ENCODE measurements around the gene TTC39C. TPM values are rescaled to one million over a fixed set of nuclear protein-coding genes. Genes with fewer than 3 reads are reported as not detected.
"Not testable (repeated sequence)": the region's sequence is repeated elsewhere in the genome, so short reads cannot be mapped to it uniquely, and the experiment has no call there.

TTC39C gene
- total RNA-seq, 3 donors from 2014 or later: 49.8 to 59.0 (median 53.0) TPM

DNA sequence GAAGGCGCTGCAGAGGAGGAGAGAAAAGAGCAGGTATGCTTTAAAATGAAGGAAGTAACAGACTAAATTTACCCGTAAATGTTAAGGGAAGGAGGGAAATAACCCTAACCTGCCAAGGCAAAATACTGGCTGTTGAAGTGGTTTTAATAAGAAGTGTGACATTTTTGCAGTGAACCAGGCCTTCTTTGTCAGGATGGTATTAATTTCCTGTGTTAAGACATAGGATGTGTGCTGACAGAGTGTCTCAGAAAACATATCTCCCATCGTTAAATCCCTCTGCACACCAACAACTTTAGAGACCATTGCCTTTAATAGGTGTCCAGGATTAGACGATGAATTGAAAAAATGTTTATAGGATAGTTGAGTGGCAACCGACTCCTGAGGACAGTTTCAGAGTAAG lies 9.9 kb downstream of the TTC39C start:
- Histone ChIP-seq H3K4me3 (no peak overlapping the region), H3K27ac (no peak overlapping the region), H3K27me3 (no peaks in the 10 kb centered on the region), H3K4me1 (peaks cover 0 to 11% of the 10 kb centered on the region in 2 donors), H3K9me3 (no peaks in the 10 kb centered on the region), H3K36me3 (no peaks in the 10 kb centered on the region)
- DNase-seq (ENCODE audit: low spot score in 2 of 2): no peak
- intact Hi-C loops (cut with DNase I; ENCODE audit: low total_unique reads): no loop called here
- TF ChIP-seq POLR2A (IDR thresholded peaks at IDR 0.05) (no peak), POLR2AphosphoS5 (IDR thresholded peaks at IDR 0.05) (no peak)
- TF ChIP-seq, protein P1, sequence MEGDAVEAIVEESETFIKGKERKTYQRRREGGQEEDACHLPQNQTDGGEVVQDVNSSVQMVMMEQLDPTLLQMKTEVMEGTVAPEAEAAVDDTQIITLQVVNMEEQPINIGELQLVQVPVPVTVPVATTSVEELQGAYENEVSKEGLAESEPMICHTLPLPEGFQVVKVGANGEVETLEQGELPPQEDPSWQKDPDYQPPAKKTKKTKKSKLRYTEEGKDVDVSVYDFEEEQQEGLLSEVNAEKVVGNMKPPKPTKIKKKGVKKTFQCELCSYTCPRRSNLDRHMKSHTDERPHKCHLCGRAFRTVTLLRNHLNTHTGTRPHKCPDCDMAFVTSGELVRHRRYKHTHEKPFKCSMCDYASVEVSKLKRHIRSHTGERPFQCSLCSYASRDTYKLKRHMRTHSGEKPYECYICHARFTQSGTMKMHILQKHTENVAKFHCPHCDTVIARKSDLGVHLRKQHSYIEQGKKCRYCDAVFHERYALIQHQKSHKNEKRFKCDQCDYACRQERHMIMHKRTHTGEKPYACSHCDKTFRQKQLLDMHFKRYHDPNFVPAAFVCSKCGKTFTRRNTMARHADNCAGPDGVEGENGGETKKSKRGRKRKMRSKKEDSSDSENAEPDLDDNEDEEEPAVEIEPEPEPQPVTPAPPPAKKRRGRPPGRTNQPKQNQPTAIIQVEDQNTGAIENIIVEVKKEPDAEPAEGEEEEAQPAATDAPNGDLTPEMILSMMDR (IDR thresholded peaks at IDR 0.05): no peak

DNA sequence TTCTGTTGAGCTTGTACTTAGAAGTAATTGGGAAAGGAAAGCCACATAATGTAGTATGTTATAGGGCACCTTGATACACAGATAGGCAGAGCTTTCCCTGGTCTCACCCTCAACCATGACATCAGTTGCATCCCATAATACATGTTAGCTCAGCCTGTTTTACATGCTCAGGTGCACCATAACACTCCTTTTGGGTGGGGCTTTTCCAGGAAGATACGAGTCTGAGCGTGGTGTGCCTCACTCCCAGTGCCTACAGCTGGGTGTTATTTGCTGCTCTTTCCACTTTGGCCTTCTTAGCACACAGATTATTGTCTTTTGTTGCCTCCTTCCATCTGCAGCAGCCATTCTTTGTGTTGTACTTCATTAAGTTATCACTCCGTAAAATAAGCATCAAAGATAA lies 11.9 kb downstream of the TTC39C start:
- intact Hi-C loops (cut with DNase I; ENCODE audit: low total_unique reads): no loop called here
- H3K4me3 ChIP-seq: no peak overlapping the region
- no peak for TF ChIP-seq POLR2A (IDR thresholded peaks at IDR 0.05)
- no peak for TF ChIP-seq POLR2AphosphoS5 (IDR thresholded peaks at IDR 0.05)
- TF ChIP-seq, protein P1 (IDR thresholded peaks at IDR 0.05): no peak
- no peaks in the 10 kb centered on the region for H3K27me3 ChIP-seq
- H3K4me1 ChIP-seq: peaks cover 0 to 11% of the 10 kb centered on the region in 2 donors
- H3K36me3 ChIP-seq: no peaks in the 10 kb centered on the region
- H3K9me3 ChIP-seq: no peaks in the 10 kb centered on the region
- DNase-seq (ENCODE audit: low spot score in 2 of 2): no peak
- peak overlapping the region in 1 of 2 donors; percentile 32 for H3K27ac ChIP-seq

DNA sequence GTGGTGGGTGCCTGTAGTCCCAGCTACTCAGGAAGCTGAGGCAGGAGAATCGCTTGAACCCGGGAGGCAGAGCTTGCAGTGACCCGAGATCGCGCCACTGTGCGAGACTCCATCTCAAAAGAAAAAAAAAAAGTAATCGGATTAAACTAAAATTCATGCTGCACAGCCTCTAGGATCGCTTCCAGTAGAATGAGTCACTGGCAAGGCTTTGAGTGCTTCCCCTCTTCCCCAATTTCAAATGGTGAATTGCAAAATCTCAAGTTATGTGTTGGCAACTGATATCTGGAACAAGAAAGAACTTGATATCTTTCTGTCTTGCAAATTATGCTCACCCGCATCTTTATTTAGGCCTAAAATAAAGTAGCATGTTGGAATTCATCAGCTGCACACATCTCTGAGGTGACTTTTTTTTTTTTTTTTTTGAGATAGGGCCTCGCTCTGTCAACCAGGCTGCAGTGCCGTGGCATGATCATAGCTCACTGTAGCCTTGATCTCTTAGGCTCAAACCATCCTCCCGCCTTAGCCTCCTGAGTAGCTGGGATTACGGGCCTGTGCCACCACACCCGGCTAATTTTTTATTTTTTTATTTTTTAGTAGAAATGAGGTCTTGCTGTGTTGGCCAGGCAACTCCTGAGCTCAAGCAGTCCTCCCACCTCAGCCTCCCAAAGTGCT lies 12.7 kb downstream of the TTC39C start:
- H3K27ac ChIP-seq: peak overlapping the region; percentile 30 to 58
- H3K4me3 ChIP-seq: peak overlapping the region in 1 of 3 donors; percentile 30
- H3K36me3 ChIP-seq: no peaks in the 10 kb centered on the region
- H3K9me3 ChIP-seq: no peaks in the 10 kb centered on the region
- peaks cover 0 to 5% of the 10 kb centered on the region in 2 donors for H3K4me1 ChIP-seq
- TF ChIP-seq POLR2A (IDR thresholded peaks at IDR 0.05) (no peak), POLR2AphosphoS5 (IDR thresholded peaks at IDR 0.05) (no peak)
- TF ChIP-seq, protein P1 (IDR thresholded peaks at IDR 0.05): no peak
- DNase-seq (ENCODE audit: low spot score in 2 of 2): peak in 1 of 2 donors; percentile 31
- intact Hi-C loops (cut with DNase I; ENCODE audit: low total_unique reads): no loop called here
- H3K27me3 ChIP-seq: no peaks in the 10 kb centered on the region

DNA sequence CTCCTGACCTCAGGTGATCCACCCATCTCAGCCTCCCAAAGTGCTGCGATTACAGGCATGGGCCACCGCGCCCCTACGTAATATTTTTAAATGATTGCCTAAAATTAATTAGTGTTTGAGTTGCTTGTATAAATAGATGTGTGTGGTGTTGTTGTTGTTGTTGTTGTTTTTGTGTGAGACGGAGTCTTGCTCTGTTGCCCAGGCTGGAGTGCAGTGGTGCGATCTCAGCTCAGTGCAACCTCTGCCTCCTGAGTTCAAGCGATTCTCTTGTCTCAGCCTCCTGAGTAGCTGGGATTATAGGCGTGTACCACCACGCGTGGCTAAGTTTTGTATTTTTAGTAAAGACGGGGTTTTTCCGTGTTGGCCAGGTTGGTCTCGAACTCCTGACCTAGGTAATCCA lies 14.4 kb downstream of the TTC39C start:
- H3K9me3 ChIP-seq; H3K4me3 ChIP-seq; DNase-seq (ENCODE audit: low spot score in 2 of 2); H3K27me3 ChIP-seq; intact Hi-C loops (cut with DNase I; ENCODE audit: low total_unique reads); H3K4me1 ChIP-seq; H3K36me3 ChIP-seq; H3K27ac ChIP-seq: not testable (repeated sequence)

DNA sequence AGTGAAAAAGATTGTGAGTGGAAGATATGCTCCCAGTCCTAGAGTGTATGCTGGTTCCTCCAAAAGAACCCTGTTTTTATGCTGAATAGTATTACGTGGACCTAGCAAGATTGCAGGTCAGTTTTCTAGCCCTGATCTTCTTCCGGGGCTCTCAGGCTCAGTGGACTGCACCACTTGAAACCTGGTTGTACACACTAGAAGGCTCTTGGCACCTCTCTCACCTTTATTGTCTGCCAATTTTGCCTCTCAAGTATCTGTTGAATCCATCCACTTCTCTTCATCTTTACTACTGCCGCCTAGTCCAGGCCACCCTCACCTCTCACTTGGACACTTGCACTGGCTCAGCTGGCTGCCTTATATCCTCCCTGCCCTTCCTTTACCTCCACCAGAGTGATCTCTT lies 16.8 kb downstream of the TTC39C start:
- no peak for DNase-seq (ENCODE audit: low spot score in 2 of 2)
- no peak overlapping the region for H3K4me3 ChIP-seq
- H3K36me3 ChIP-seq: no peaks in the 10 kb centered on the region
- H3K27me3 ChIP-seq: no peaks in the 10 kb centered on the region
- H3K4me1 ChIP-seq: no peaks in the 10 kb centered on the region
- H3K27ac ChIP-seq: no peak overlapping the region
- intact Hi-C loops (cut with DNase I; ENCODE audit: low total_unique reads): no loop called here
- TF ChIP-seq, protein P1 (IDR thresholded peaks at IDR 0.05): no peak
- TF ChIP-seq POLR2AphosphoS5 (IDR thresholded peaks at IDR 0.05) (no peak), POLR2A (IDR thresholded peaks at IDR 0.05) (no peak)
- no peaks in the 10 kb centered on the region for H3K9me3 ChIP-seq

Measured in breast epithelium (tissue), 4 donors.